Tibial nerve (tissue), 4 donors: ENCODE measurements around the gene NDUFB1. TPM values are rescaled to one million over a fixed set of nuclear protein-coding genes. Genes with fewer than 3 reads are reported as not detected.

Experiments
- DNase-seq, 2 donors: peaks; one replicate each; pipeline ENCODE4 v3.0.0-alpha.2; 2019; ENCODE audit warnings: low spot score in 2 of 2
- H3K27ac ChIP-seq, 4 donors: fragments of 200-600 bp; sonication (generic) in 3 of 4; one replicate each; pipeline ENCODE4 v1.5.1; 2017 to 2019; ENCODE audit warnings: mild to moderate bottlenecking in 1 of 4
- H3K27me3 ChIP-seq, 2 donors: fragments of 200-600 bp; sonication (generic) in 1 of 2; one replicate each; pipeline versions ENCODE4 v1.5.1 to v1.6.0; 2017 to 2019
- H3K36me3 ChIP-seq, 3 donors: fragments of 200-600 bp; sonication (generic); one replicate each; pipeline ENCODE4 v1.5.1; 2018 to 2019
- H3K4me1 ChIP-seq, 4 donors: fragments of 200-600 bp; sonication (generic) in 3 of 4; one replicate each; pipeline ENCODE4 v1.5.1; 2017 to 2019
- H3K4me3 ChIP-seq, 4 donors: fragments of 200-600 bp; sonication (generic) in 3 of 4; one replicate each; pipeline ENCODE4 v1.5.1; 2017 to 2019; ENCODE audit warnings: mild to moderate bottlenecking in 1 of 4, moderate library complexity in 1 of 4
- H3K9me3 ChIP-seq, 4 donors: fragments of 200-600 bp; sonication (generic) in 3 of 4; one replicate each; pipeline ENCODE4 v1.5.1; 2017 to 2019
- CTCF ChIP-seq, 5 experiments: fragments of 200-600 bp in 3 of 5; fragments of 450-650 bp in 2 of 5; sonication (generic) in 3 of 5; IDR thresholded peaks; one replicate each; pipeline ENCODE4 v1.5.1; 2016 to 2019; ENCODE audit warnings: antibody characterized with exemption in 5 of 5, mild to moderate bottlenecking in 3 of 5, moderate library complexity in 2 of 5
- EP300 ChIP-seq, 2 donors: sonication (generic); formaldehyde crosslinking; IDR thresholded peaks; one replicate each; pipeline ENCODE4 v1.6.1; 2017; ENCODE audit warnings: antibody characterized with exemption in 2 of 2, mild to moderate bottlenecking in 1 of 2
- POLR2A ChIP-seq, 2 donors: fragments of 450-650 bp; IDR thresholded peaks; one replicate each; pipeline ENCODE4 v1.6.1; 2017; ENCODE audit warnings: antibody characterized with exemption in 2 of 2, mild to moderate bottlenecking in 2 of 2, moderate library complexity in 2 of 2
- WGBS, 2 donors: methylation state at CpG; one replicate each; pipeline ENCODE4 v1.1.5; 2018; 5-methylcytosine and 5-hydroxymethylcytosine counted together
- total RNA-seq, 4 donors: library from RNA; depleted of rRNA; stranded (reverse); fragments of >200 nt; gene quantifications; one replicate each; pipeline ENCODE4 v1.1.0, GENCODE V29; 2016

NDUFB1 gene
- total RNA-seq, 4 donors from 2014 or later: 81.0 to 322 (median 262) TPM

- Histone ChIP-seq H3K27me3 (no peaks in the 10 kb centered on the region), H3K4me3 (no peak overlapping the region), H3K36me3 (no peaks in the 10 kb centered on the region), H3K9me3 (no peaks in the 10 kb centered on the region), H3K27ac (no peak overlapping the region), H3K4me1 (peaks cover 0 to 72% (median 16%) of the 10 kb centered on the region in 4 donors)
- TF ChIP-seq POLR2A (IDR thresholded peaks at IDR 0.05) (no peak), EP300 (IDR thresholded peaks at IDR 0.05) (no peak), CTCF (IDR thresholded peaks at IDR 0.05) (no peak)
- DNase-seq: no peak
- WGBS, 2 donors: 78 to 84% methylated on average over 7 of the region's 7 CpGs
These were observed 18.0 kb downstream of the NDUFB1 start for GRCh38 chr14:92103363-92103989.

- H3K4me1 ChIP-seq: peaks cover 0 to 53% (median 7%) of the 10 kb centered on the region in 4 donors
- no peak overlapping the region for H3K27ac ChIP-seq
- H3K4me3 ChIP-seq: no peak overlapping the region
- no peaks in the 10 kb centered on the region for H3K9me3 ChIP-seq
- no peak for TF ChIP-seq EP300 (IDR thresholded peaks at IDR 0.05)
- TF ChIP-seq POLR2A (IDR thresholded peaks at IDR 0.05): no peak
- no peak for TF ChIP-seq CTCF (IDR thresholded peaks at IDR 0.05)
- DNase-seq: no peak
- H3K36me3 ChIP-seq: peaks cover 0 to 21% (median 0%) of the 10 kb centered on the region in 3 donors
- H3K27me3 ChIP-seq: no peaks in the 10 kb centered on the region
These were observed 21.7 kb downstream of the NDUFB1 start for GRCh38 chr14:92099802-92100201.

GRCh38 chr14:92093320-92093719, 28.2 kb downstream of the NDUFB1 start:
- DNase-seq: no peak
- Histone ChIP-seq H3K27me3 (no peaks in the 10 kb centered on the region), H3K27ac (no peak overlapping the region), H3K9me3 (no peaks in the 10 kb centered on the region), H3K36me3 (peaks cover 0 to 73% (median 0%) of the 10 kb centered on the region in 3 donors), H3K4me3 (no peak overlapping the region), H3K4me1 (no peaks in the 10 kb centered on the region)
- WGBS, 2 donors: 28 to 31% methylated on average over 1 of the region's 1 CpG
- TF ChIP-seq POLR2A (IDR thresholded peaks at IDR 0.05): no peak
- TF ChIP-seq CTCF (IDR thresholded peaks at IDR 0.05): no peak
- TF ChIP-seq EP300 (IDR thresholded peaks at IDR 0.05): no peak

GRCh38 chr14:92088494-92088893, 33.0 kb downstream of the NDUFB1 start:
- Histone ChIP-seq H3K4me3 (no peak overlapping the region), H3K4me1 (no peaks in the 10 kb centered on the region), H3K27ac (no peak overlapping the region), H3K27me3 (no peaks in the 10 kb centered on the region), H3K9me3 (no peaks in the 10 kb centered on the region), H3K36me3 (peaks cover 0 to 86% (median 3%) of the 10 kb centered on the region in 3 donors)
- DNase-seq: no peak
- WGBS, 2 donors: 96% methylated on average over 5 of the region's 5 CpGs
- no peak for TF ChIP-seq POLR2A (IDR thresholded peaks at IDR 0.05)
- TF ChIP-seq EP300 (IDR thresholded peaks at IDR 0.05): no peak
- TF ChIP-seq CTCF (IDR thresholded peaks at IDR 0.05): no peak

DNA sequence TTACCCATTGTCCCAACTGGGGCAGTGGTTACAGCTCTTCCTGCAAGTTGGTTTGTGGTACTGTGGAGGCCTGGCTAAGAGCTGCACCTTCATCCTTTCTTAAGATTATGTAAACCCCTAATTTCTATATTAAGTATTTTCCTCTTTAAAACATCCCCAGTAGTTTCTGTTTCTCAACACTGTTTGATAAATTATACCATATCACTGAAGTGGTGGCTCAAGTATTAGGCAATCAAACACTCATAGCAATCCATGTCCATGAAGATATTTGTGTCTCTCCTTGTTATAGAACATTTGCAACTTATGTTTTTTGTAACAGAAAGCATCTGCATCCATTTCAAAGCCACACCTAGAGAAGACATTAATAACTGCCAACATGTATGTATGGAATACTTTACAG, 47.0 kb downstream of the NDUFB1 start:
- Histone ChIP-seq H3K27me3 (no peaks in the 10 kb centered on the region), H3K36me3 (peaks cover 0 to 93% (median 5%) of the 10 kb centered on the region in 3 donors), H3K27ac (no peak overlapping the region), H3K9me3 (no peaks in the 10 kb centered on the region), H3K4me3 (no peak overlapping the region), H3K4me1 (no peaks in the 10 kb centered on the region)
- no peak for TF ChIP-seq POLR2A (IDR thresholded peaks at IDR 0.05)
- TF ChIP-seq CTCF (IDR thresholded peaks at IDR 0.05): no peak
- TF ChIP-seq EP300 (IDR thresholded peaks at IDR 0.05): no peak
- DNase-seq: no peak

Other genes with a start within 250 kb of the NDUFB1 start
- 100 to 1,000 TPM; 109 to 215 (median 186) TPM for gene FBLN5, start 174.0 kb downstream of the NDUFB1 start, total RNA-seq
- 10 to 100 TPM; 26.9 to 33.5 (median 33.3) TPM for gene TRIP11, start 81.6 kb downstream of the NDUFB1 start, total RNA-seq
- 10 to 100 TPM; 35.0 to 75.7 (median 48.5) TPM for gene ATXN3, start 15.1 kb downstream of the NDUFB1 start, total RNA-seq
- gene CPSF2, start 263 bp upstream of the NDUFB1 start, total RNA-seq: 10 to 100 TPM; 24.9 to 33.0 (median 31.4) TPM
- gene SLC24A4, start 201.5 kb upstream of the NDUFB1 start, total RNA-seq: 10 to 100 TPM in 1 of 4 donors, 1 to 10 TPM in 3; 6.9 to 15.1 (median 8.3) TPM